GM18873 (cell line): ENCODE data around the gene TEDC1.
"Not testable (repeated sequence)": the region's sequence is repeated elsewhere in the genome, so short reads cannot be mapped to it uniquely, and the experiment has no call there.

Source experiments
- ATAC-seq: cut with Tn5 transposase; IDR thresholded peaks from one replicate; pipeline ENCODE4 v1.9.1; 2021; ENCODE audit warnings: mild to moderate bottlenecking, moderate library complexity, moderate number of reproducible peaks; ENCODE audit not compliant: unreplicated experiment, low FRiP score

Gene TEDC1

DNA sequence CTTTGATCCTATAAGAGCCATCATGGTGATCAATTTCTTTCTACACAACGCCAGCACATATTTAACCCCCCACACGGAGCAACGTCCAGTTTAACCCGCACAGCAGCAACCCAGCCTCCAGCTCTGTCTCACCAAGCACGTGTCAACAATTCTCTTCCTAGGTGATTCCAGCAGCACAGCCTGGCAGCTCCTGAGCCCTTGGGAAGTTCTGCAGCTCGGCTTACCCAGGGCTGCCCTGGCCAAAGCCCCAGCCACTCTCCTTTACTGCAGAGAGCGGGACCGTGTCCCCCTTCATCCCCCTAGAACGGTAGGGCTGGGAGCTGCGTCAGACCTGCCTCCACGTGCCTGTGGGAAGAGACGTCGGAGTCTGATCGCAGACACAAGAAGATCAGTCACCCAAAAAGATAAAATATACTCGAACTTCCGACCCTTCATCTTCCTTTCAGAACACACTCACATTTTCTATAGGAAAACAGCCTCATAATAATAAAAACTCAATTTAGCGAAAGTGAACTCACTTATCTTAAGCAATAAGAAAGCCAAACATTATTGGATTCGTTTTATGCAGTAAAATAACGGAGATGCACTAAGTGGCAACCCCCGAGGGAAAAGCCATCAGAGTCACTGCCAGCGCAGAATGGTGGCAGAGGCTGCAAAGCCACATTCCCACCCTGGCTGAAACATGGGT lies 42.9 kb downstream of the TEDC1 start:
- no peak for ATAC-seq

DNA sequence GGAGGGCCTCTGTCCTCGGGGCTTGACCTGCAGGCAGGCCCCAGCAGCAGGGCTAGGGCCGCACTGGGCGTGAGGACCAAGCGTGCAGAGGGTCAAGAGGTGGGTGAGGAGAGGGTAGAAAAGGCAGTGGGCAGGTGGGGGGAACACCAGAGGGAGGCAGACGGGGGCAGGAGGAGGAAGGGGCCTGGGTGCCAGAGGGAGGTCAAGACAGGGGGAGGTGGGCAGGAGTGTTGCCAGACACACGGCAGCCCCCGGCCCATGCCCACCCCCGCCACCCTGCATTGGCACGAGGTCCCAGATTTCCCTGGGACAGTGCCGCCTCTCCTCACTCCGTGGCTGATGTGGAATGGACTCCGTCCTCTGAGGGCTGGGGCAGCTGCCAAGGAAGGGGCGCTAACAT lies 43.5 kb downstream of the TEDC1 start:
- no peak for ATAC-seq

DNA sequence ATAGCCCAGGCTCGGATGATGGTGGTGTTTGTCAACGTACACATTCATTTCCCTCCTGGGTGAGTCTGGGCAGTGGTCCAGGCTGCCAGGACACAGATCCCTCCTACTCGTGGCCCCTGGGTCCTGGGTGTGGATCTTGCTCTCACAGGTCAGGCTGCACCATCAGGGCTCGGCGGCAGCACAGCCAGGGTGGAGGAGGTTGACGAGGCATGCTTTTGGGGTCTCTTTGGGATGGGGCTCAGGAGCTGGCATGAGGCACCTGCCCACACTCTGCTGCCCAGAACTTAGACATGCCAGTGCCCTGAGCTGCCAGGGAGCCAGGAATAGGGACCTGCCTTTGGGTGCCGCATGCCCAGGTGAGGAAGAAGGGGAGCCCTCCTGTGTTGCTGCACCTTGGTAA lies 45.0 kb downstream of the TEDC1 start:
- ATAC-seq: no peak

DNA sequence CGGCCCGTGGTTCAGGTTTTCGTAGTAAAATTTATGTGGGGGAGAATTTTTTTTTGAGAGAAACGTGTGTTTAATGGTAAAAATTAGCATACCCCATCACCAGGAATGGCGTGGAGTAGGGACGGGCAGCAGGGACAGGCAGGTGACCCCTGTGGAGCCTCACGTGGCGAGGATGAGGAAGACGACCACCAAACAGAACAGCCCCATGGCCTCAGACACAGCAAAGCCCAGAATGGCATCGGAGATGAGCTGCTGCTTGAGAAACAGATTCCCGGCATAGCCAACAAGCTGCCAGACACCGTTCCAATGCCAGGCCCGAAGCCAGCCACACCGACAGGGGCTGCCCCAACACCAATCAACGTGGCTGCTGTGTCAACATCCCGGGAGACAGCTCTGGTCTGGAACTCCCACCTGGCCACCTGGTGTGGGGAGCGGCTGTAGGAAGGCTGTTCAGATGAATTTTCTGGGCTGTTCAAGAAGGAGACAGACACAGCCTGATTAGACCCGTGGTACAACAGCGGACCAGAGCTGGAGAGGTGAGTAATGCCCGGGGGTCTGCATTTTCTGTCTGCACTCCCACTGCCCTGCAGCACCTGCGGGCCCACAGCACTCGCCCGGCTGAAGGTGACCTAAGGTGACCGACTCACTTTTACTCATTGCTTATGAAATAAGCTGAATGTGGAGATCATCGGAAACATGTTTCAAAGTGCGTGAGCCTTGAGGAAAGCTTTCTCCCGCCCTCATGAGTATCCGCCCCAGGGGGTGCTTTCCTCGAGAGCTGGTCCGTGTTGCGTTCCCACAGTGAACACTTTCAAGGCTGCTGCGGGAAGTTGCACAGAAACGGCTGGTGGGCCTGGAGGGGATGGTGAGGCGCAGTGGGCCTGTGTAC lies 45.9 kb downstream of the TEDC1 start:
- ATAC-seq: no peak

DNA sequence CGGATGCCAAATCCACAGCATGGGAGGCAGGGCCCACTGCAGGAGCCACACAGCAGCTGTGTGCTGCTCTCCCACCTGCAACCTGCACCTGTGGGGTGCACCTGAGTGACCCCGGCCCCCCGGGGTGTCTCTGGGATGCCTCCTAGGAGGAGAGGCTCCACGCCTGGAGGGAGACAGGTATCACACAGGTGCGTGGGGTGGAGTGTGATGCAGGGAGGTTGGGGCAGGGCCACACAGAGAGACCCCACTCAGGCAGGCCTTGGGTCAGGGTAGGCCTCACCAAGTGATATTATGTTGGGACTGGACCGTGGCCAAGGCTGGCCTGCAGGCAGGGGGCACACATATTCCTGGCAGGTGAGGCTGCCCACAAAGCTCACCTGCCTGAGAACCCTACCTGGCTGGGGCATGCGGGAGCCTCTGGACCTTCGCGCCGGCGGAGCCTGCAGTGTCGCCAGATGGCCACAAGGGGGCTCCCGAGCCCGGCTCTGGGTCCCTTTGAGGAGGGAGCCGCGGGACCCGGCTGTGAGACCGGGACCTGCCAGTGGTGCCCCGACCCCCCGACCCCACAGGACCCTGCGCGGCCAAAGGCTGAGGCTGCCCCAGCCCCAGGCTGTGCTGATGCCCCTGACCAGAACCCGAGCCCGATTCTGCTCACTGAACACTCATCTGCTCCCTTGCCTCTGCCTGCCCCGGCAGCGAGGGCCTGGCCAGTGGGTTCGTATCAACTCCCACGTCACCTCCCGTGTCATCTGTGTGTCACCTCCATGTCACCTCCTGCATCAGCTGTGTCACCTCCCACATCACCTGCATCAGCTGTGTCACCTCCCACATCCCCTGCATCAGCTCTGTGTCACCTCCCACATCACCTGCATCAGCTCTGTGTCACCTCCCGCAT lies 46.8 kb downstream of the TEDC1 start:
- no peak for ATAC-seq

DNA sequence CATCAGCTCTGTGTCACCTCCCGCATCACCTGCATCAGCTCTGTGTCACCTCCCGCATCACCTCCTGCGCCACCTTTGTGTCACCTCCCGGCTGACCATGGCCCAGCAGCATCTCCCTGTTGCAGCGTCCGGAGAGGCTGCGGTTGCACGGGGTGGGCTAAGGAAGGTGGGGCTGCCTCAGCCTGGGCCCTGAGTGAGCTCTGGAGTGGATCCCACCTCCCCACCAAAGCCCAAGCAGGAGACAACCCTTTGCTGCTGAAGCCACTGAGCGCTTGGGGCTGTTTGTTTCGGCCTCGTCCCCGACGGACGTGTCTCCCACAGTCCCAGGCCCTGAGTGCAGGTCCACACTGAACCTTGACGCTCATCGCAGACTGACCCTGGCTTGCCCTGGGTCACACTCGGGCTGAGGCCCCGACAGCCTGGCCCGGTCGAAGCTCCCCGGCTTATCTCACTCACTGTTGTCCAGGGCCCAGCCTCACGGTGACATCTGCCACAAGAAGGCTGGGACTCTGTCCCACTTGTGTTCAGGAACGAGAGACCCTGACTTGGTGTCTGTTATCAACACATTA lies 47.5 kb downstream of the TEDC1 start:
- ATAC-seq: no peak

DNA sequence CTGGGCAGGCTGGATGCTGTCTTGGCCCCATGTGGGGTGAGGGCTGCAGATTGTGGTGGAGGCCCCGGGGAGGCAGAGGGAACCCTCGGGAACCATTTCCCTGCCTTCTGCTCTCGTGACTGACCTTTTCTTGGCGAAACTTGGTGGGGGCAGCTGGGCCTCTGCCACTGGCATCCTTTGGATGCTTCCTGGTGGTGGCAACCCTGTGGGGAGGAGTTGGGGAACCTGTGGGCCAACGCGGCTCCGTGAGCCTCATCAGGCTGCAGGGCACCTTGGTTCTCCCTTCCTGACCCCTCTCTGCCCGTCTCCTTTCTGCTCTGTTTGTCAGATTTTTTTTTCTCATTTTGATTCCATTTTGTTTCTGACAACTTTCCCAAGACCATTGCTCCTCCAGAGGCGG lies 49.8 kb downstream of the TEDC1 start:
- ATAC-seq: no peak

DNA sequence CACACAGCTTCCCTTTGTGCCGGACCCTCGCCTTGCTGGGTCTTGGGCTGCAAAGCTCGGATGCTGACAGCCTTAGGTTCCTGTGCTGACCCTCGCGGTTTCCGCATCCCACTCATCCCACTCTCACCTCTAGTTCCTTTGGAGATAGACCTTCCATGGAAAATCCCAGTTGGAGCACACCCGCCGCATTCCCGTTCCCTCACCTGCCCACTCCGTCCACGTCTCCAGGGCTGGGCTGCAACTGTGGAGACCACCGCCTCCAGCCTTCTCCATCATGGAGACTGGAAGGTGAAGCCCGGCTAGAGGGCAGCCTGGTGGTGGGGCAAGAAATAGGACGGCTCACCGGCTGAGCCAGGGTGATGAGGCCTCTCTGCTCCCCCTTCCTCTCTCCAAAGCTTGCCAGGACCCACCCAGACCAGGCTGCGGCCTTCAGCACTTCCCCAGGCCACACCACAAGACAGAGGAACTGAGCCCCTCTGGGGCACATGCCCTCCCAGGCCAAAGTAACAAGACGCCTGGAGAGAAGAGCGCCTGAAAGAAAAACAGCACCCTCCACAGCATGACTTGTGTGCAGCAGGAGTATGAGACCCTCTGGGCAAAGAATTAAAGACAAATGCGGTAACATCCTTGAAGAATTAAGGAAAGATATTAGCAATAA lies 50.3 kb downstream of the TEDC1 start:
- ATAC-seq: no peak

DNA sequence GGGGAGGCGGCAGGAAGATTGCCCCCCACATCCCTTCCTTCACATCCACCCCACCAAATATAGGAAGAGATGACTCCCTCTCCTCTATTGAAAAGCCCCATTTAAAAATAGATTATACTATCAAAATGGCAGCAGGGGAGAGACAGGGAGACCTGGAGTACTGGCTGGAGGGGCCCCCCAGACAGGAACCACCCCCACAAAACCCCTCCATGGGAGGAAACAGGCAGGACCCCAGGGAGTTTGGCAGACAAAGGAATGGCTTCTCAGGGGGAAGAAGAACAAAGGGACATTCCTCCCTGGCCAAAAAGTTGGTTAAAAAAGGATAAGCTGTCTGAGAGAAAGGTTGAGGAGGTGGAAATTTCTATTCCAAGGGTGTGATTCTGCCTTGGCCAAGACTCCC lies 54.6 kb downstream of the TEDC1 start:
- ATAC-seq: not testable (repeated sequence)

DNA sequence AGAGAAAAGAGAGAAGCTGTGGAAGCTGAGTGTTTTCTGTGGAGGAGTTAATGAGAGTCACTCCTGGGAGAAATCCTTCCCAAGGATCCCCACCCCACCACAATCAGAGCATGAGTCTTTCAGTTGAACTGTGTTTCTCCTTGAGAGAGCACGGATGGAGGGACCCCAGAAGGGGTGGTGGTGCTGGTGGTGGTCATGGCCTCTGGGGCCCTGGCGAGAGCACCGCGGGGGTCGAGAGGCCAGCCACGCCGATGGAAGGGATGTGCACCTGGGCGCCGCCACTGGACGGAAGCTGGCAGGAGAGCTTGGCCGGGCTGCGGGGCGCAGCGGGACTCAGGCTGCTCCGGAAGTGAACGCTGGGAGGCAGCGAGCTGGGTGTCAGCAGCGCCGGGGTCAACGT lies 55.4 kb downstream of the TEDC1 start:
- ATAC-seq: not testable (repeated sequence)

DNA sequence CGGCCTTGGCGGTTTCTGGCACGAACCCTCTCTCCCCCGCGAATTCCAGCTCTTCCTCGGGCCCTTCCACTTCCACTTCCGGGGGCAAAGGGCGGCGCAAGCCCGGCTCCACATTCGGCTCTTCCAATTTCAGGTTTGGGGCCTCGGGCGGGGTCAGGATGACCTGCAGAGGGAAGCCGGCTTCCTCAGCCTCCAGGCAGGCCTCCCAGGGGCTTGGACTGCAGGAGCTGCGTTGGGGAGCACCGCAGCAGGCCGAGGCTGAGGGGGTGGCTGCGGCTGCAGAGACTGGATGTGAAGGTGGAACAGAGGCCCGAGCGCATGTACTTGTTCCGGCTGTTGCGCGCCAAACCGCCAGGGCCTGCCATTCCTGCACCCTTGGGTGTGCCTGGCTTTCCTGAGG lies 56.0 kb downstream of the TEDC1 start:
- not testable (repeated sequence) for ATAC-seq

DNA sequence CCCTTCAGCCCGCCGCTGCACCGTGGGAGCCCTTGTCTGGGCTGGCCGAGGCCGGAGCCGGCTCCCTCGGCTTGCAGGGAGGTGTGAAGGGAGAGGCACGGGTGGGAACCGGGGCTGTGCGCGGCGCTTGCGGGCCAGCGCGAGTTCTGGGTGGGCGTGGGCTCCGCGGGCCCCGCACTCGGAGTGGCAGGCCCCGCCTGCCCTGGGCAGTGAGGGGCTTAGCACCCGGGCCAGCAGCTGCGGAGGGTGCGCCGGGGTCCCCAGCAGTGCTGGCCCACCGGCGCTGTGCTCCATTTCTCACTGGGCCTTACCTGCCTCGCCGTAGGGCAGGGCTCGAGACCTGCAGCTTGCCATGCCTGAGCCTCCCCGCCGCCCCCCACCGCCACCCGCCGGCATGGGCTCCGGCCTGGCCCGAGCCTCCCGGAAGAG lies 56.7 kb downstream of the TEDC1 start:
- ATAC-seq: no peak
